HEK293 (cell line): ENCODE data around the gene TUBG1.
A peak's percentile ranks its signal among the peaks of the same experiment; 100 is the strongest.

Source experiments
- CTCF ChIA-PET: fragments of 350-600 bp; formaldehyde crosslinking; extraction: SDS; loops from one replicate; lab custom pipeline; 2021; ENCODE audit warnings: antibody characterized with exemption; lab: Yijun Ruan, JAX
- POLR2A ChIA-PET: fragments of 300-600 bp; formaldehyde crosslinking; extraction: SDS; loops from one replicate; lab custom pipeline; 2020; ENCODE audit warnings: antibody characterized with exemption, inconsistent platforms; lab: Yijun Ruan, JAX
- H3K27ac ChIP-seq: fragments of 200-500 bp; sonication (Bioruptor generic); 2 replicates; pipeline ENCODE4 v1.5.1; 2014; ENCODE audit warnings: low read depth, low read length, control low read depth, inconsistent platforms; ENCODE audit errors: extremely low read depth
- H3K36me3 ChIP-seq, 2 experiments: fragments of 200-500 bp in 1 of 2; sonication (Bioruptor generic) in 1 of 2; 1 replicate in 1 of 2; 2 replicates in 1 of 2; pipeline ENCODE4 v1.5.1; 2014 to 2017; ENCODE audit warnings: inconsistent platforms in 2 of 2, low read length in 2 of 2; ENCODE audit not compliant: control insufficient read depth in 2 of 2, insufficient read depth in 1 of 2
- H3K4me1 ChIP-seq: fragments of 200-500 bp; sonication (Bioruptor generic); 2 replicates; pipeline ENCODE4 v1.5.1; 2014; ENCODE audit warnings: mild to moderate bottlenecking, low read length, inconsistent platforms; ENCODE audit not compliant: control insufficient read depth, insufficient read depth
- H3K4me3 ChIP-seq: 2 replicates; pipeline ENCODE4 v1.5.1; 2011; ENCODE audit warnings: low read depth, mild to moderate bottlenecking, control low read depth, low read length, moderate library complexity
- H3K9me3 ChIP-seq: fragments of 200-500 bp; sonication (Bioruptor generic); 2 replicates; pipeline ENCODE4 v1.5.1; 2014; ENCODE audit warnings: low read depth, low read length, inconsistent platforms; ENCODE audit not compliant: control insufficient read depth, insufficient read depth
- BCL11A ChIP-seq: fragments of 450-650 bp; formaldehyde crosslinking; IDR thresholded peaks from 2 replicates; pipeline ENCODE4 v1.5.1; 2016; ENCODE audit warnings: low read depth, missing biosample characterization, missing genetic modification characterization
- EGR2 ChIP-seq: fragments of 450-650 bp; formaldehyde crosslinking; IDR thresholded peaks from 2 replicates; pipeline ENCODE4 v1.5.1; 2016; ENCODE audit warnings: low read depth, missing biosample characterization, missing genetic modification characterization
- FEZF1 ChIP-seq: fragments of 450-650 bp; formaldehyde crosslinking; IDR thresholded peaks from 2 replicates; pipeline ENCODE4 v1.5.1; 2016; ENCODE audit warnings: missing biosample characterization, missing genetic modification characterization
- GLIS1 ChIP-seq: fragments of 450-650 bp; formaldehyde crosslinking; IDR thresholded peaks from 2 replicates; pipeline ENCODE4 v1.5.1; 2016; ENCODE audit warnings: missing biosample characterization, missing genetic modification characterization
- KLF7 ChIP-seq: fragments of 450-650 bp; formaldehyde crosslinking; IDR thresholded peaks from 2 replicates; pipeline ENCODE4 v1.5.1; 2016; ENCODE audit warnings: missing biosample characterization, missing genetic modification characterization, borderline replicate concordance
- ZEB2 ChIP-seq: fragments of 450-650 bp; formaldehyde crosslinking; IDR thresholded peaks from 2 replicates; pipeline ENCODE4 v1.5.1; 2016; ENCODE audit warnings: missing biosample characterization, missing genetic modification characterization
- ZFHX2 ChIP-seq: fragments of 450-650 bp; formaldehyde crosslinking; conservative IDR thresholded peaks from 2 replicates; pipeline ENCODE4 v1.5.1; 2016; ENCODE audit warnings: missing biosample characterization, missing genetic modification characterization
- ZNF184 ChIP-seq: fragments of 450-650 bp; IDR thresholded peaks from 2 replicates; pipeline ENCODE4 v1.5.1; 2018; ENCODE audit warnings: missing biosample characterization, mild to moderate bottlenecking, missing genetic modification characterization
- ZNF19 ChIP-seq: fragments of 450-650 bp; formaldehyde crosslinking; IDR thresholded peaks from 2 replicates; pipeline ENCODE4; 2016; ENCODE audit warnings: missing biosample characterization, missing genetic modification characterization, low read depth
- ZNF324 ChIP-seq: fragments of 450-650 bp; formaldehyde crosslinking; IDR thresholded peaks from 2 replicates; pipeline ENCODE4 v1.5.1; 2016; ENCODE audit warnings: missing biosample characterization, missing genetic modification characterization
- ZNF394 ChIP-seq: fragments of 450-650 bp; formaldehyde crosslinking; IDR thresholded peaks from 2 replicates; pipeline ENCODE4 v1.5.1; 2016; ENCODE audit warnings: missing biosample characterization, missing genetic modification characterization, mild to moderate bottlenecking, moderate library complexity, borderline replicate concordance
- ZNF423 ChIP-seq: fragments of 450-650 bp; formaldehyde crosslinking; IDR thresholded peaks from 2 replicates; pipeline ENCODE4 v1.5.1; 2016; ENCODE audit warnings: missing biosample characterization, missing genetic modification characterization
- ZNF518A ChIP-seq: fragments of 450-650 bp; formaldehyde crosslinking; conservative IDR thresholded peaks from 2 replicates; pipeline ENCODE4 v1.5.1; 2016; ENCODE audit warnings: low read depth, missing biosample characterization, missing genetic modification characterization
- ZNF548 ChIP-seq: fragments of 450-650 bp; formaldehyde crosslinking; IDR thresholded peaks from 2 replicates; pipeline ENCODE4 v1.5.1; 2016; ENCODE audit warnings: missing biosample characterization, missing genetic modification characterization
- ZNF600 ChIP-seq: fragments of 450-650 bp; formaldehyde crosslinking; IDR thresholded peaks from 2 replicates; pipeline ENCODE4 v1.5.1; 2016; ENCODE audit warnings: missing biosample characterization, missing genetic modification characterization
- ZNF629 ChIP-seq: fragments of 450-650 bp; formaldehyde crosslinking; IDR thresholded peaks from 2 replicates; pipeline ENCODE4 v1.5.1; 2017; ENCODE audit warnings: missing biosample characterization, missing genetic modification characterization
- ZNF664 ChIP-seq: fragments of 450-650 bp; formaldehyde crosslinking; IDR thresholded peaks from 2 replicates; pipeline ENCODE4 v1.5.1; 2016; ENCODE audit warnings: missing biosample characterization, missing genetic modification characterization
- ZNF677 ChIP-seq: fragments of 450-650 bp; IDR thresholded peaks from 2 replicates; pipeline ENCODE4 v1.5.0; 2018; ENCODE audit warnings: missing biosample characterization, mild to moderate bottlenecking, missing genetic modification characterization, moderate library complexity
- ZNF692 ChIP-seq: fragments of 450-650 bp; formaldehyde crosslinking; IDR thresholded peaks from 2 replicates; pipeline ENCODE4 v1.5.1; 2016; ENCODE audit warnings: missing biosample characterization, missing genetic modification characterization

The TUBG1 gene

DNA sequence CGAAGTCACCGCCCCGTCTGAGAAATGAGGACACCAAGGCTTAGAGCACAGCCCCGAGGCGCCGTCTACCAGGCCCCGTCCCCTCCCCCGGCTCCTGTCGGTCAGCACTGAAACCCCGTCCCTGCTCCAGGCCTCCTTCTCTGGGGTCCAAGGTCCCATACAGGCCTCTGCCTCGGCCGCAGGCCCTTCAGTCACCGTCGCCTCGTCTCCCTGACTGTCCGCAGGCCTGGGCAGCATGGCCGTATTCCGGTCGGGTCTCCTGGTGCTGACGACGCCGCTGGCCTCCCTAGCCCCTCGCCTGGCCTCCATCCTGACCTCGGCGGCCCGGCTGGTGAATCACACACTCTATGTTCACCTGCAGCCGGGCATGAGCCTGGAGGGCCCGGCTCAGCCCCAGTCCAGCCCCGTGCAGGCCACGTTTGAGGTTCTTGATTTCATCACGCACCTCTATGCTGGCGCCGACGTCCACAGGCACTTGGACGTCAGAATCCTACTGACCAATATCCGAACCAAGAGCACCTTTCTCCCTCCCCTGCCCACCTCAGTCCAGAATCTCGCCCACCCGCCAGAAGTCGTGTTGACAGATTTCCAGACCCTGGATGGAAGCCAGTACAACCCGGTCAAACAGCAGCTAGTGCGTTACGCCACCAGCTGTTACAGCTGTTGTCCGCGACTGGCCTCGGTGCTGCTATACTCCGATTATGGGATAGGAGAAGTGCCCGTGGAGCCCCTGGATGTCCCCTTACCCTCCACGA is 46.9 kb upstream of the TUBG1 start:
- H3K4me3 ChIP-seq = peak overlapping the region; percentile 89
- ChIA-PET CTCF (interaction anchor here (0.6 to 1.7 kb wide), 5 partner anchors 8 to 18 kb away, joined by 3 to 4 read pairs (median 3); no protein-coding TSS in a partner anchor), POLR2A (interaction anchor here (0.8 kb wide), 1 partner anchor 8 kb away, joined by 5 read pairs; no protein-coding TSS in a partner anchor)
- H3K27ac ChIP-seq = peak overlapping the region; percentile 87
- TF ChIP-seq ZNF677 (tag by site-specific recombination) = no peak
- TF ChIP-seq BCL11A (tag by site-specific recombination) = 0 out of 2 replicates have a peak, but pooled peaks have one; percentile 4
- TF ChIP-seq KLF7 (tag by site-specific recombination) = no peak
- TF ChIP-seq ZNF600 = peak; percentile 88
- TF ChIP-seq ZEB2 (tag by site-specific recombination) = no peak
- no peak for TF ChIP-seq ZNF692 (tag by site-specific recombination)
- peaks cover 10% of the 10 kb centered on the region; the same call in 1 of the 2 replicates for H3K4me1 ChIP-seq
- H3K9me3 ChIP-seq = no peaks in the 10 kb centered on the region
- peaks cover 0 to 38% of the 10 kb centered on the region in 2 experiments; a peak in 2 of 3 replicates for H3K36me3 ChIP-seq

DNA sequence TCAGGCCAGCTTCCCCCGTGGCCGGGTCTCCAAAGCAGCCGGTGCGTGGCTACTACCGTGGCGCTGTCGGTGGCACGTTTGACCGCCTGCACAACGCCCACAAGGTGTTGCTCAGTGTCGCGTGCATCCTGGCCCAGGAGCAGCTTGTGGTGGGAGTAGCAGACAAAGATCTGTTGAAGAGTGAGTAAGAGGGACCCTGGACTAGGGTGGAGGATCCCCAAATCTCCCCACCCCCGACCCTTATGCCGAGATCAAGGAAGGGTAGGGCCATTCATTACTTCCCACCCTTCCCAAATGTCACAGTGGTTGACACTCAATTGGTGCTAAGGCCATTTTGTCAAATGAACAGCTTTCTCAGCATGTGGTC is 46.4 kb upstream of the TUBG1 start:
- Histone ChIP-seq H3K36me3 (peaks cover 0 to 41% of the 10 kb centered on the region in 2 experiments; a peak in 1 of 3 replicates), H3K27ac (peak overlapping the region; percentile 87), H3K4me1 (peaks cover 10% of the 10 kb centered on the region; the same call in 1 of the 2 replicates), H3K4me3 (peak overlapping the region; percentile 89), H3K9me3 (no peaks in the 10 kb centered on the region)
- CTCF ChIA-PET = interaction anchor here (0.9 to 1.1 kb wide), 3 partner anchors 9 to 15 kb away, joined by 3 read pairs; no protein-coding TSS in a partner anchor
- TF ChIP-seq ZNF629 (tag by site-specific recombination) (no peak), EGR2 (peak; percentile 83), ZFHX2 (tag by site-specific recombination) (peak; percentile 86), ZNF664 (tag by site-specific recombination) (no peak), ZNF518A (tag by site-specific recombination) (no peak), ZNF394 (tag by site-specific recombination) (peak; percentile 19; the same call in 1 of the 2 replicates), ZNF548 (no peak), FEZF1 (tag by site-specific recombination) (peak; percentile 63; the same call in 1 of the 2 replicates), ZNF423 (tag by site-specific recombination) (no peak), GLIS1 (tag by site-specific recombination) (0 out of 2 replicates have a peak, but pooled peaks have one; percentile 30), BCL11A (tag by site-specific recombination) (no peak), ZNF324 (tag by site-specific recombination) (no peak), ZNF19 (tag by site-specific recombination) (no peak), ZNF184 (tag by site-specific recombination) (no peak)
- POLR2A ChIA-PET = interaction anchor here (0.8 kb wide), 1 partner anchor 8 kb away, joined by 5 read pairs; no protein-coding TSS in a partner anchor
